DOHH2 (cell line): ENCODE data around the gene GCNT2.
"Not testable (repeated sequence)": the region's sequence is repeated elsewhere in the genome, so short reads cannot be mapped to it uniquely, and the experiment has no call there.

Experiments used
- H3F3A ChIP-seq: fragments of 200-600 bp; sonication (generic), shearing (Covaris generic); 2 replicates; pipeline ENCODE4 v1.6.0; 2016; ENCODE audit warnings: antibody characterized with exemption, mild to moderate bottlenecking; ENCODE audit not compliant: control insufficient read depth, insufficient read depth
- H3K27ac ChIP-seq: fragments of 200-600 bp; sonication (generic); 2 replicates; pipeline ENCODE4 v1.5.1; 2014; ENCODE audit warnings: low read depth, mild to moderate bottlenecking, low read length, moderate library complexity
- H3K27me3 ChIP-seq: fragments of 200-600 bp; sonication (generic); 2 replicates; pipeline ENCODE4 v1.6.1; 2014; ENCODE audit warnings: mild to moderate bottlenecking, low read length, mixed read lengths; ENCODE audit not compliant: control insufficient read depth
- H3K36me3 ChIP-seq: fragments of 200-600 bp; sonication (generic); 2 replicates; pipeline ENCODE4 v1.6.1; 2014; ENCODE audit warnings: mild to moderate bottlenecking, low read length, moderate library complexity, mixed read lengths; ENCODE audit not compliant: control insufficient read depth
- H3K4me1 ChIP-seq: fragments of 200-600 bp; sonication (generic); 2 replicates; pipeline ENCODE4 v1.6.1; 2014; ENCODE audit warnings: mild to moderate bottlenecking, low read length, mixed read lengths; ENCODE audit not compliant: control insufficient read depth
- H3K4me2 ChIP-seq: fragments of 200-600 bp; sonication (generic); 2 replicates; pipeline ENCODE4 v1.6.0; 2014; ENCODE audit warnings: mild to moderate bottlenecking, low read length, moderate library complexity
- H3K4me3 ChIP-seq: fragments of 200-600 bp; sonication (generic); 2 replicates; pipeline ENCODE4 v1.5.1; 2014; ENCODE audit warnings: mild to moderate bottlenecking, low read length, mixed read lengths
- H3K79me2 ChIP-seq: fragments of 200-600 bp; sonication (generic); 2 replicates; pipeline ENCODE4 v1.6.1; 2014; ENCODE audit warnings: mild to moderate bottlenecking, low read length, mixed read lengths; ENCODE audit not compliant: control insufficient read depth
- H3K9me2 ChIP-seq: fragments of 200-600 bp; sonication (generic); replicated peaks from 2 replicates; pipeline ENCODE4 v1.6.1; 2014; ENCODE audit warnings: mild to moderate bottlenecking, low read length, mixed read lengths; ENCODE audit not compliant: control insufficient read depth
- H3K9me3 ChIP-seq: fragments of 200-600 bp; sonication (generic); 2 replicates; pipeline ENCODE4 v1.6.1; 2014; ENCODE audit warnings: antibody characterized with exemption, low read length, mixed read lengths; ENCODE audit not compliant: control insufficient read depth, insufficient read depth
- H4K20me1 ChIP-seq: fragments of 200-600 bp; sonication (generic); 2 replicates; pipeline ENCODE4 v1.6.0; 2014; ENCODE audit warnings: low read depth, mild to moderate bottlenecking, antibody characterized with exemption, low read length, moderate library complexity; ENCODE audit not compliant: control insufficient read depth, insufficient read depth
- CTCF ChIP-seq: fragments of 200-600 bp; sonication (generic); IDR thresholded peaks from one replicate; pipeline ENCODE4 v1.5.1; 2014; ENCODE audit warnings: antibody characterized with exemption, mild to moderate bottlenecking, low read depth, low read length; ENCODE audit not compliant: poor library complexity, severe bottlenecking
- EZH2phosphoT487 ChIP-seq: fragments of 200-600 bp; sonication (generic); IDR thresholded peaks from 2 replicates; pipeline ENCODE4 v1.6.1; 2017; ENCODE audit warnings: borderline replicate concordance, mild to moderate bottlenecking, antibody characterized with exemption, low read length, moderate library complexity, mixed read lengths

GCNT2 gene

GRCh38 chr6:10529231-10529801, 8.2 kb downstream of the GCNT2 start:
- Histone ChIP-seq H3K4me1 (peaks cover 43% of the 10 kb centered on the region), H3K27me3 (no peaks in the 10 kb centered on the region), H3K4me2 (peak overlapping the region; percentile 99), H3K79me2 (peaks cover 52% of the 10 kb centered on the region), H3F3A (peaks cover 35% of the 10 kb centered on the region), H3K9me2 (no peaks in the 10 kb centered on the region), H3K9me3 (no peaks in the 10 kb centered on the region), H4K20me1 (no peaks in the 10 kb centered on the region), H3K27ac (peak overlapping the region; percentile 99), H3K4me3 (peak overlapping the region; percentile 77), H3K36me3 (peaks cover 21% of the 10 kb centered on the region)
- TF ChIP-seq CTCF: no peak
- no peak for TF ChIP-seq EZH2phosphoT487

- Histone ChIP-seq H3K4me3 (peak overlapping the region; percentile 77), H3K36me3 (peaks cover 21% of the 10 kb centered on the region), H3F3A (peaks cover 40% of the 10 kb centered on the region), H3K27ac (peak overlapping the region; percentile 99), H3K79me2 (peaks cover 56% of the 10 kb centered on the region), H3K4me2 (peak overlapping the region; percentile 99), H3K4me1 (peaks cover 49% of the 10 kb centered on the region)
- H4K20me1 ChIP-seq, H3K9me3 ChIP-seq, H3K9me2 ChIP-seq, H3K27me3 ChIP-seq: not testable (repeated sequence)
These were observed 8.8 kb downstream of the GCNT2 start for GRCh38 chr6:10529828-10530374.

- Histone ChIP-seq H3K27ac (peak overlapping the region; percentile 99), H4K20me1 (no peaks in the 10 kb centered on the region), H3K36me3 (peaks cover 26% of the 10 kb centered on the region), H3K4me1 (peaks cover 64% of the 10 kb centered on the region), H3K4me2 (peak overlapping the region; percentile 99), H3K9me3 (no peaks in the 10 kb centered on the region), H3K9me2 (no peaks in the 10 kb centered on the region), H3K79me2 (peaks cover 60% of the 10 kb centered on the region), H3F3A (peaks cover 54% of the 10 kb centered on the region), H3K27me3 (no peaks in the 10 kb centered on the region), H3K4me3 (peak overlapping the region; percentile 77)
- TF ChIP-seq EZH2phosphoT487 (no peak), CTCF (no peak)
These were observed 10.4 kb downstream of the GCNT2 start for GRCh38 chr6:10531503-10531902.

- TF ChIP-seq EZH2phosphoT487 (no peak), CTCF (no peak)
- no peaks in the 10 kb centered on the region for H3K9me3 ChIP-seq
- no peaks in the 10 kb centered on the region for H4K20me1 ChIP-seq
- H3K36me3 ChIP-seq: peaks cover 28% of the 10 kb centered on the region
- H3K27ac ChIP-seq: peak overlapping the region; percentile 99
- no peaks in the 10 kb centered on the region for H3K27me3 ChIP-seq
- H3K4me1 ChIP-seq: peaks cover 68% of the 10 kb centered on the region
- peak overlapping the region; percentile 77 for H3K4me3 ChIP-seq
- H3F3A ChIP-seq: peaks cover 58% of the 10 kb centered on the region
- H3K9me2 ChIP-seq: no peaks in the 10 kb centered on the region
- peaks cover 64% of the 10 kb centered on the region for H3K79me2 ChIP-seq
- H3K4me2 ChIP-seq: peak overlapping the region; percentile 99
These were observed 10.8 kb downstream of the GCNT2 start for GRCh38 chr6:10531942-10532341.
